DMS53 treated with DMSO at 0.1 percent for 48 hours (cell line): Measurements from ENCODE around the gene GID8.

Source experiments
- DNase-seq: peaks from one replicate; lab custom pipeline; 2025; ENCODE audit not compliant: unreplicated experiment; lab: John Stamatoyannopoulos, UW

Gene GID8

DNA sequence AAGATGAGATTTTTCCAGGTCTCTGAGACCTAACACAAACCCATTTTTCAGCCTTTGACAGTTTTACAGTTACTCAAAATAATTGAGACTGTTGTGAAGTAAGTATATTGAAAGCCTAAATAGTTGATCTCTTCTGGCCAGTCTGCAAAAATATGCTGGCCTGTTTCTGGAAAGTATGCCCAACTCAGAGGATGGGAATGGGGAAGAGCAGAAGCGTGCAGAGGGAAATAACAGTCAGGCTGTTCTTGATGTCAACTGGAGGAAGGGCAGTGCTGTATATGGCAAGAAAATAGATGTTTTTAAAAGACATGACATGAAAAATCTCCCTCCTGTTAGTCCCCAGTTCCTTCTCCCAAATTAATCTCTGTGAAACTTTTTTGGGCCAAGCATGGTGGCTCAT is 3.8 kb downstream of the GID8 start:
- DNase-seq, result no peak

DNA sequence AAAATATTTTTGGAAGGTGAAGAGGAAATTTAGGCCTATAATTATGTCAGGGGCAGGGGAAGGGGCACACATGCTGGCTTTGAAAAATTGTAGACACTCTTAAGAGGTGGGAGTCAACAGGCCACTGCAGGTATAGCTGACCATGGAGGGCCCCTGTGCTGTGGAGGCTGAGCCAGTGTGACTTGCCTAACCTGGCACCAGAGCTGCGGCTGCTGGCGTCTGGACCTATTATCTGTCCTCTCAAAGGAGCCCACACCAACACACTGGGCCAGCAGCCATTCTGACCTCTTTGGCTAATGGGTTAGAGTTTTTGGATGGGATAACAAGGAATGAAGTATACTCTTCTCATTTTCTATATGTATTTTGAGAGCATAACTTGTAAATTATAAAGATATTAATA is 4.5 kb downstream of the GID8 start:
- DNase-seq, result no peak

- DNase-seq, result no peak
These were observed 5.4 kb downstream of the GID8 start for GRCh38 chr20:62943396-62943795.

DNA sequence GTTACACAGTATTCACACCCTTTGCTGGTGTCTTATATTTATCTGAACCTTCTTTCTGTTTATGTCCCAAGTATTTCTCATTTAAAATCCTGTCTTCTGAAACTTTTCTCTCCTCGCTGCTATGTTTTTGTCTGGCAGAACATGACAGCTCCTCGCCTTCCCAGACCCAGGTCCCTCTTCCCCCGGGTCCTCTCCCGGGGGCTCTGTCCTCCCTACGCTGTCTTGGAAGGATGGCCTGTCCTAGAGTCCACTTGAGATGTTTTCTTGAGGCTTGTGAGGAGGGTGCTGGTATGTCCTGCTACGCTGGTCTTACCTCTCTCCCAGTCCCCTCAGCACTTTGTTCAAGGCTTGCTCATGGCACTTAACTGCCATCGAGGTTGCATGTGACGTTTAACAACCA is 6.2 kb downstream of the GID8 start:
- no peak for DNase-seq

DNA sequence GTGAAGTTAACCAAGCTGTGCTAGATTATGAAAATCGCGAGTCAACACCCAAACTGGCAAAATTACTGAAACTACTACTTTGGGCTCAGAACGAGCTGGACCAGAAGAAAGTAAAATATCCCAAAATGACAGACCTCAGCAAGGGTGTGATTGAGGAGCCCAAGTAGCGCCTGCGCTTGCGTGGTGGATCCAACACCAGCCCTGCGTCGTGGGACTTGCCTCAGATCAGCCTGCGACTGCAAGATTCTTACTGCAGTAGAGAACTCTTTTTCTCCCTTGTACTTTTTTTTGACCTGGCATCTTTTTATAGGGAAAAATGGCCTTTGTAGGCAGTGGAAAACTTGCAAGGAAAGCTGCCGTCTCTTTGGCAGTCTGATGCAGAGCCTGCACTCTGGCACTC is 6.8 kb downstream of the GID8 start:
- no peak for DNase-seq

DNA sequence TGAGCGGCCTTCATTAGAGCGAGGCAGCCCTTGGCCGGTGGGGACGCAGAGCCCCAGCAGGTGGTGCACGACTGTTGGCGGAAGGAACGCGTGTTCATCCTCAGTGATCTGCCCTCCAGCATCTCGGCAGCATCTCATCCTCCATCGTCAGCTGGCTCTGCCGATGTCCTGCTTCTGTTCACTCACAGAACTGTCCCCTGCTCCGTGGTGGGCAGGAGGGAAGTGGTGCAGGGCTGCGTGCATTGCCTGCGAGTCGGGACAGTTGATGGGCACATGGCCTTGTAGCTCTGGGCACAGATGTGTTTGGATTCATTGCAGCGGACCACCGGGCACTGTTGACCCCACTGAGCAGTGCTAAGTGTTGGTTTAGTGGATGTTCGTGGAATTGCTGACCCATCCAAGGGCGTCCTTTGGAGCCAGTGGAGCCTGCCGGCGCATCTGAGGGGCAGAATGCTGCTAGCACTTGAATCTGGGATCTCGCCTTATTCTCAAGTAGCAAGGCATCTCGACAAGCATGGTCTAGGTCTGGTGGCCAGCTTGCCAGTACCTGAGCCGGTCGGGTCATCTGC is 7.9 kb downstream of the GID8 start:
- no peak for DNase-seq

DNA sequence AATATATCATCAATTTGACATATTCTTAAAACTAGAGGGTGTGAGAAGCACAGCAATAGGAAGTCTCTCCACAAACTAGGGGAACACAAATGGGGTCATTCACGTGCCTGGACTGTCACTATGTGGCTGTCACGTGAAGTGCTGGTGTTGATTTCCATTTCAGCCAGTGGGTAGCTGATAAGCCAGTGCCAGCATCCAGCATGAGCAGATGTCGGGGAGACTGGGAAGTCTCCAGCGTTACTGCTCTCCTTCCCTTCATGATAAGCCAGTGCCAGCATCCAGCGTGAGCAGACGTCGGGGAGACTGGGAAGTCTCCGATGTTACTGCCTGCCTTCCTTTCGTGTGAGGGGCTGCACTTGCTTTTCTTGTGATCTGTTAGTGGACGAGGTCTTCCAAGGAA is 9.0 kb downstream of the GID8 start:
- DNase-seq, result no peak

GRCh38 chr20:62947532-62948300 is 9.8 kb downstream of the GID8 start:
- no peak for DNase-seq

DNA sequence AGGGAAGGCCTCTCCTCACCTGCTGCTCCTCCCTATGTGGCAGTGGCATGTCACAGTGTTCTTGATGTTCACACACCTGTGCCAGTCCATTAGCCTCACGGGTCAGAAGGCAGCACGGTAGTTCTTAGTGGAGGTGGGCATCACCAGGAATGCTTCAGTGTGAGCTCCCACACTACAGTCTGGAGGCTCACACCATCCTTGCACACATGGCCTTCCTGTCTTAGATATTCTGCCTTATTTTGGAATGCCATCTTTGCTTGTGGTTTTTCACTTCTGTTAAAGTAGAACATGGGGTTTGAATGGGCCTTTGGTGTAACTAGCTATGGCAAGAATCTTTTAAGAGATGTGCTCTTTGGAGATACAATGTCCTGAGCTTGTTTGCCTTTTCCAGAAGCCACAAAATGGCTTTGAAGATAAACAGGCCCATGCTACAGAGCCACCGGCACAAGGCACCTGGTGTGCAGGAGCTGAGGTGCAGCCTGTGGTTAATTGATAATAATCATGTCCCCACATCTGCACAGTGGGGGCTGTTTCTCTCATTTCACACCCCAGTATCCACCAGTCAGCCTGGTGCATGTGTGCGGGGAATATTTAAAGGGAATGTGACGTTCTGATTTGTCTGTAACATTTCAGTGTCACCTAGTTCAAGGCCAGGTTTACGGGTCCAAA is 11.3 kb downstream of the GID8 start:
- no peak for DNase-seq

GRCh38 chr20:62949962-62950361 is 12.0 kb downstream of the GID8 start:
- no peak for DNase-seq

GRCh38 chr20:62950741-62951140 is 12.8 kb downstream of the GID8 start:
- no peak for DNase-seq

- no peak for DNase-seq
These were observed 13.4 kb downstream of the GID8 start for GRCh38 chr20:62951143-62951895.

DNA sequence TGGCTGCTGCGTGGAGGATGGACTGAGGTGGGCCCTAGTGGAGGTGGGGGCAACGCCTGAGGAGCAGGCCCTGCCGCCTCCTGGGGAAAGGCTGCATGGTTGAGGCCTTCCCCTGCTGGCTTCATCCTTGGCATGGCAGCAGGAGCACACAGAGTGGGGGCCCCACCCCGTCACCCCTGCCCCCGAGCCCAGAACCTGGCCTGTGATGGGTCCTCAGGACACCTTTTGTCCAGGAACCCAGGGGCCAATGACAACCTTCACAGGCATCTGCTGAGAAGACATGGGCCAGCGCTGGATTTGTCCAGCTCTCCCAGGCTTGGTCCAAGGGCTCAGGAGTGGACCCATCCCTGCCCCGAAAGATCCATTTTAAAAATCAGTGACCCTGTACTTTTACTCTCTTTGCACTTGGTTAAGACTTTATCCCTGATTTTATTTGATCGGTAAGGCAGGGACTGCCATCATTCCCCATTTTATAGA is 14.0 kb downstream of the GID8 start:
- DNase-seq, result no peak

- no peak for DNase-seq
These were observed 14.5 kb downstream of the GID8 start, which contains the start of gene SLC17A9 for GRCh38 chr20:62952373-62952967. Gene SLC17A9 (plus strand): TSS chr20:62952709. CDS start chr20:62952831, 122 bp downstream.

GRCh38 chr20:62952968-62953838 is 15.3 kb downstream of the GID8 start:
- DNase-seq, result no peak

DNA sequence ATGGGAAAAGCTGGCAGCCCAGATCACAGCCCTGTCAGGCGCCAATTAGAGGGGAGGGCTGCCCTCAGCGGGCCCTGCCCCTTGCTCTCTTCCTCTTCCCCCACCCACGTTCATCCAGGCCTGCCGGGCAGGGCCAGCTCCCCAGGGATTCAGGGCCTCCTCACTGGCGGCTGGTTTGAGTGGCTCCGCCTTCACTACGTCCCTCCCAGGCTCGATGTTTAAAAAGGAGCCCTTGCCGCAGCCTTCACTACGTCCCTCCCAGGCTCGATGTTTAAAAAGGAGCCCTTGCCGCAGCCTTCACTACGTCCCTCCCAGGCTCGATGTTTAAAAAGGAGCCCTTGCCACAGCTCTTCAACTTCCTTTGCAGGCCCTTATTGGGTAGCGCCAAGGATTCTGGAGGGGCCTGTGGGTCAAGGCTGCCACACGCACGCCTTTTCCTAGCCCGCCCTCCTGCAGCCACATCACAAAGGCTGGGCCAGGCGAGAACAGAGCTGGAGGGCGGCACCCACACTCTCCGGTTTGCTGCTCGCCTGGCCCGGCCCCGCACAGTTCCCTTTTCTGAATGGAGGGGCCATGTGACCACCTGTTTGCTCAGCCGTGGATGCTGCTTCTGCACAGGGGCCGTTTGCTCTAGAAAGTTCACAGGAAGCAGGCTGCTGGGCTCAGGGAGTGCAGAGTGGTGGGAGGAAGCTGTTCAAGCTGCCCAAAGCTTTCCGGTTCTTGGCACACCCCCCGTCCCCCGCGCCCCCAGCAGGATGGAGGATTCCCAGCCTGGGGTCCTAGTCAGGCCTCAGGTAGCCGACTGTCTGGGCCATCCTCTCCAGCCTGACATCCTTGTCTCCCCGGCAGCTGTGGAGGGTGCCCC is 16.1 kb downstream of the GID8 start:
- no peak for DNase-seq

DNA sequence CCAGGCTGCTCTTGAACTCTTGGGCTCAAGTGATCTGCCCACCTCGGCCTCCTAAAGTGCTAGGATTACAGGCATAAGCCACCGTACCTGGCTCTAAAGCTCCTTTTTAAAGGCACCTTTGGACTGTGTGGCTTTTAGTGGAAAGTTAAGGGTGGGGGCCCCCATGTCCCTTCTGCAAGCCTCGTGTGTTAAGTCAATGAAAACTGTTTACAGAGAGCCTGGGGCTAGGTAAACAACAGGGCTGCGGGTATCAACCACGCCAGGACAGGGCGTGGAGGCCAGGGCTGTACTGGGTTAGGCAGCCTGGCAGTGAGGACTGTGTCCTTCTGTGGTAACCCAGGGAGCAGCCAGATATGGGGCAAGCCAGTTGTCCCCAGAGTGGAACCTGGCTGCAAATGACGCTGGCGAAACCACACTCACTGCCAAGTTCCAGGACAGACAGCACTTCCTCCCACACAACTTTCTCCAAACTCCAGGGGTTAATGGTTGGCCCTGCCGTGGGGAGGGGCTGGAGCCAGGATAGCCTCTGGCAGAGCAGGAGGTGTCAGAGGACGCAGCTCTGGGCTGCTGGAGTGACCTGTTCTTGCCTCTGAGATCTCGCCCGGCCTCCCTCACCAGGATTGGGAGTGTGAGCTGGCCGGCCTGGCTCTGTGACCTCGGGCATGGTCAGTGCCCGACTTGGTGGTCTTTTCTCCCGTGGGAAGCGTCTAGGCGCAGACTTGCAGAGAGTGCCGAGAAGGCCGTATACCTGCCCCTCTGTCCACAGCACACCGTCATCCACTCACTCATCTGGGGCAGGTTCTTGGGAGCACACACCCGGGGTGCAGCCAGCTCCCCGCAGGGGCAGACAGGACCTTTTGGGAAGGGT is 17.8 kb downstream of the GID8 start:
- no peak for DNase-seq
